ENCODE data around the gene FAM117B.

DNA sequence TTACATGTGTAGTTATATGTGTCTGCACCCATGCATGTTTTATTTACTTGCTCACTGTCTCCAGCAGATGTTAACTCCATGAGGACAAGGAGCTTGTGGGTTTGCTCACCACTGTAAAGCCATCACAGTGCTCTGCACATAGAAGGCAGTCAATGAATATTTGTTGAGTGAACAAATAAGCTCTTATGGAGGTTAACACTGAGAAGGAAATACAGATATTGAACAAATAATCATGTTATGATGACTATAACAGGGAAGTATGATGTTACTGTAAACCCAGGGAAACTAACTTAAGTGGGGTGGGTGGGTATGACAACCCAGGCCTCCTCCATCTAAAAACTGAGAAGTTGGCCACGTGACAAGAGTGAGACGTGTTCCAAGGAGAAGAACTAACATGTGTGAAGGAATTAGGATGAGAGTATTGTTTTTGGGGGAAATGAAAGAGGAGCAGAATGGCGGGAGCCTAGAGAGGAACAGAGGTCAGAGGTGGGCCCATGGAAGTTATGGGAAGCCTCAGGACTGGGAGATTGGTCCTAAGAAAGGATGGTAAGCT, 6.0 kb upstream of the FAM117B start:
- TF ChIP-seq POLR2A (IDR thresholded peaks at IDR 0.05; ENCODE audit: extremely low read depth, insufficient read length) (no peak), CTCF (IDR thresholded peaks at IDR 0.05; ENCODE audit: low read depth, low read length) (no peak), MAX (IDR thresholded peaks at IDR 0.05; ENCODE audit: low read depth, low read length) (no peak)
